GM12865 (cell line): ENCODE data around the gene KATNB1.

Experiments
- DNase-seq: peaks from one replicate; pipeline ENCODE4 v3.0.0; 2010; ENCODE audit warnings: low read depth
- H3K4me3 ChIP-seq: 2 replicates; pipeline ENCODE4 v1.5.1; 2011; ENCODE audit warnings: mild to moderate bottlenecking, low read depth, low read length, control low read depth
- TF ChIP-seq, protein P1 (sequence below): IDR thresholded peaks from 2 replicates; pipeline ENCODE4 v1.5.1; 2011; ENCODE audit warnings: low read length, control low read depth, low read depth, inconsistent platforms; ENCODE audit not compliant: insufficient read depth; ENCODE audit errors: missing control alignments

Gene KATNB1

DNA sequence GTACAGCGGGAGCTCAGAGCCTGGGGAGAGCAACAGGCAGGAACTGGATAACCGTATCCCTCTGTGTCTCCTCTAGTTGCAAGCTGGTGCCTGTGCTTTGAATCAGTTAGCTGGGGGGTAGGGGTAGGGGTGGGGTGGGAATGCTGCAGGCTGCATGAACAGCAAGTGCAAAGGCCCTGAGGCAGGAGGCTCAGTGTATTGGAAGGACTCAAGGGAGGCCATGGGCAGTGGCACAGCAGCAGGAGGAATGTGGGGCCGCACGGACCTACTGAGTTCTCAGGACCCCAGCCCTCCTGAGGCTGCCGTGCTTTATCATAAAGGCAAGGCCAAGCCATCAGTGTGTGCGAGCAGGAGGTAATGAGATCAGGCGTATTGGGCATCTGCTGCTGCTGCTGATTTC lies 3.3 kb downstream of the KATNB1 start:
- H3K4me3 ChIP-seq, result no peak overlapping the region
- DNase-seq, result no peak
- TF ChIP-seq, protein P1, sequence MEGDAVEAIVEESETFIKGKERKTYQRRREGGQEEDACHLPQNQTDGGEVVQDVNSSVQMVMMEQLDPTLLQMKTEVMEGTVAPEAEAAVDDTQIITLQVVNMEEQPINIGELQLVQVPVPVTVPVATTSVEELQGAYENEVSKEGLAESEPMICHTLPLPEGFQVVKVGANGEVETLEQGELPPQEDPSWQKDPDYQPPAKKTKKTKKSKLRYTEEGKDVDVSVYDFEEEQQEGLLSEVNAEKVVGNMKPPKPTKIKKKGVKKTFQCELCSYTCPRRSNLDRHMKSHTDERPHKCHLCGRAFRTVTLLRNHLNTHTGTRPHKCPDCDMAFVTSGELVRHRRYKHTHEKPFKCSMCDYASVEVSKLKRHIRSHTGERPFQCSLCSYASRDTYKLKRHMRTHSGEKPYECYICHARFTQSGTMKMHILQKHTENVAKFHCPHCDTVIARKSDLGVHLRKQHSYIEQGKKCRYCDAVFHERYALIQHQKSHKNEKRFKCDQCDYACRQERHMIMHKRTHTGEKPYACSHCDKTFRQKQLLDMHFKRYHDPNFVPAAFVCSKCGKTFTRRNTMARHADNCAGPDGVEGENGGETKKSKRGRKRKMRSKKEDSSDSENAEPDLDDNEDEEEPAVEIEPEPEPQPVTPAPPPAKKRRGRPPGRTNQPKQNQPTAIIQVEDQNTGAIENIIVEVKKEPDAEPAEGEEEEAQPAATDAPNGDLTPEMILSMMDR, result no peak

- H3K4me3 ChIP-seq, result no peak overlapping the region
- TF ChIP-seq, protein P1, result no peak
- DNase-seq, result no peak
Observed at GRCh38 chr16:57739756-57740422, 4.3 kb downstream of the KATNB1 start.

DNA sequence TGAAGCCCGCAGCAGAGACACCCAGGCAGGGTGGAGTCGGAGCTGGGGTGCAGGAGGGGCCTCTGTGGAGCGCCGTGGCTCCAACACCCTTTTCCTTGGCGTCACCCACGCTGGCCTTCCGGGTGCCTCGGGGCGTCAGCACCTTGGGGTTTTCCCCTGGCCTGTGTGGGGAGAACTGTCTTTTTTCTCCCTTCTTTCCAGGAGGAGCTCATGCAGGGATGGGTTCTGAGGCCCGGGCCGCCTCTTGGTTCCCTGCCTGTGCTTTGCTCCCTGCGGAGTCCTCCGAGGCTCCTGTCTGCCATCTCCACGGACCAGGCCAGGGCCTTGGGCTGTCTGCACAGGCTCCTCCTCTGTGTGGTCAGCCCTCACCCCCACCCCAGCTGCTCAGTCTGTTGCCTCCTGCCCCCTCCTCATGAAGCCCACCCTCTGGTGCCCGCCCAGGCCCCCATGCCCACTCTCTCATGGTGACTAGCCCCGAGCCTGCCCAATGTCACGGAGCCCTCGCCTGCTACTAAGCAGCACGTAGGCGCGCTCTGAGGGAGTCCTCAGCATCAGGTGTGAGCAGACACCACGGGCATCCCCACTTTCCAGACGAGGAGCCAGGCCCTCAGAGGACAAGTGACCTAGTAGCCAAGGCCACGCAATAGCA lies 5.0 kb downstream of the KATNB1 start:
- TF ChIP-seq, protein P1, result no peak
- H3K4me3 ChIP-seq, result no peak overlapping the region
- DNase-seq, result no peak

DNA sequence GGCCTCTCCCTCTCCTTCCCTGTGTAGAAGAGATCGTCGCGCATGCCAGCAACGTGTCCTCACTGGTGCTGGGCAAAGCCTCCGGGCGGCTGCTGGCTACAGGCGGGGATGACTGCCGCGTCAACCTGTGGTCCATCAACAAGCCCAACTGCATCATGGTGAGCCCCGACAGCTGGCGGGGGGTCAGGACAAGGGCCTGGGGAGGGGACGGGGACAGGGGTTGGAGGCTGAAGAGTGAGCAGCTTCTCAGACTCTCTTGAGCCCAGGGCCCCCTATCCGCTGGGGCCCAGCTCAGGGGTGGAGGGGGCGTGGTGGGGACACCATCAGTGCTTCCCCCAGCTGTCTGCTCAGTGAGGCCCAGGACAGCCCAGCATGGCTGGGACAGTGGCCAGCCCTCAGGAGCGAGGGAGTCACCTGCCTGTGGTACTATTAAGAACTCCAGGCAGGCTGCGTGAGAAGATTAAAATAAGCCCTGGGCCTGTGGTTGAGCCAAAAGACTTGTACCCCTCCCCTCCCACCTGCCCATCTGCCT lies 6.2 kb downstream of the KATNB1 start:
- TF ChIP-seq, protein P1, result no peak
- DNase-seq, result no peak
- H3K4me3 ChIP-seq, result no peak overlapping the region

DNA sequence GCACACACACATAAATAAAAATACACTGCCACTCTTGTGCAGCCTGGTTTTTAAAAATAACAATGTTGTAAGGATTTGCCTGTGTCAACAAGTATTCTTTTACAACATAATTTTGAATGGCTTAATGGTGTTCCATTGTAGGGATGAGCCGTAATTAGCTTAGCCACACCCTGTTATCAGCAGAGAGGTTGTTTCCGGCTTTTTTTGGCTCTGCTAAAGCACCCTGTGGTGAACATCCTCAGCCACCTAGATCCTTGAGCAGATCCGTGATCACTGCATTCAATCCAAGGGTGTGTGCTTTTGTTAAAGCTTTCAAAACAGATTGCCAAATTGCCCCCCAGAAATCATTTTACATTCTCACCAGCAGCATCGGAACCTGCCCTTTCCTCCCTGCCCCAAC lies 7.0 kb downstream of the KATNB1 start:
- TF ChIP-seq, protein P1, result no peak
- DNase-seq, result no peak
- H3K4me3 ChIP-seq, result no peak overlapping the region

- H3K4me3 ChIP-seq, result no peak overlapping the region
- no peak for DNase-seq
- TF ChIP-seq, protein P1, result no peak
Observed at GRCh38 chr16:57743458-57743857, 7.9 kb downstream of the KATNB1 start.
